Neural progenitor cell (in vitro differentiated cells): ENCODE measurements around the gene GOPC. TPM values are rescaled to one million over a fixed set of nuclear protein-coding genes. Genes with fewer than 3 reads are reported as not detected.

Experiments
- DNase-seq: peaks from one replicate; pipeline ENCODE4 v3.0.0-alpha.2; 2016; ENCODE audit warnings: low spot score
- H2AFZ ChIP-seq: fragments of 200-600 bp; sonication (generic); replicated peaks from 2 replicates; pipeline ENCODE4 v1.6.1; 2016; ENCODE audit warnings: antibody characterized with exemption
- H3F3A ChIP-seq: fragments of 200-600 bp; sonication (generic); 2 replicates; pipeline ENCODE4 v1.6.1; 2016; ENCODE audit warnings: antibody characterized with exemption, low read depth
- H3K27ac ChIP-seq: fragments of 200-600 bp; sonication (generic); 2 replicates; pipeline ENCODE4 v1.5.1; 2016; ENCODE audit warnings: mild to moderate bottlenecking
- H3K27me3 ChIP-seq: fragments of 200-600 bp; sonication (generic); 2 replicates; pipeline ENCODE4 v1.6.1; 2016; ENCODE audit warnings: mild to moderate bottlenecking, moderate library complexity
- H3K36me3 ChIP-seq: fragments of 200-600 bp; sonication (generic); 2 replicates; pipeline ENCODE4 v1.5.1; 2016
- H3K4me1 ChIP-seq: fragments of 200-600 bp; sonication (generic); 2 replicates; pipeline ENCODE4 v1.6.1; 2016; ENCODE audit warnings: mixed run types
- H3K4me2 ChIP-seq: fragments of 200-600 bp; sonication (generic); 2 replicates; pipeline ENCODE4 v1.6.1; 2016
- H3K4me3 ChIP-seq: fragments of 200-600 bp; sonication (generic); 2 replicates; pipeline ENCODE4 v1.5.1; 2016
- H3K79me2 ChIP-seq: fragments of 200-600 bp; sonication (generic); 2 replicates; pipeline ENCODE4 v1.6.1; 2016; ENCODE audit warnings: low read depth
- H3K9ac ChIP-seq: fragments of 200-600 bp; sonication (generic); 2 replicates; pipeline ENCODE4 v1.6.1; 2016
- H3K9me3 ChIP-seq: fragments of 200-600 bp; sonication (generic); 2 replicates; pipeline ENCODE4 v1.5.1; 2016; ENCODE audit warnings: low read depth
- H4K20me1 ChIP-seq: fragments of 200-600 bp; sonication (generic); 2 replicates; pipeline ENCODE4 v1.6.1; 2016; ENCODE audit warnings: low read depth
- H3K27ac Mint-ChIP-seq: 3 replicates; pipeline ENCODE4 v1.8.0; 2021; ENCODE audit warnings: mixed read lengths
- H3K27me3 Mint-ChIP-seq: 2 replicates; pipeline ENCODE4 v1.8.0; 2022; ENCODE audit warnings: low read depth, mild to moderate bottlenecking, inconsistent platforms, moderate library complexity, mixed read lengths; ENCODE audit not compliant: insufficient read depth
- H3K36me3 Mint-ChIP-seq: 3 replicates; pipeline ENCODE4 v1.8.0; 2021; ENCODE audit warnings: mixed read lengths
- H3K4me1 Mint-ChIP-seq: 3 replicates; pipeline ENCODE4 v1.8.0; 2021; ENCODE audit warnings: mixed read lengths
- H3K4me3 Mint-ChIP-seq: 3 replicates; pipeline ENCODE4 v1.8.0; 2021; ENCODE audit warnings: mild to moderate bottlenecking, moderate library complexity, mixed read lengths
- H3K9me3 Mint-ChIP-seq: 3 replicates; pipeline ENCODE4 v1.8.0; 2020; ENCODE audit warnings: mixed read lengths
- CTCF ChIP-seq: fragments of 200-600 bp; sonication (generic); IDR thresholded peaks from 2 replicates; pipeline ENCODE4 v1.5.1; 2017; ENCODE audit warnings: antibody characterized with exemption, mild to moderate bottlenecking
- EZH2 ChIP-seq: fragments of 200-600 bp; sonication (generic); IDR thresholded peaks from 2 replicates; pipeline ENCODE4 v1.6.1; 2017; ENCODE audit warnings: antibody characterized with exemption, mild to moderate bottlenecking, moderate library complexity
- EZH2phosphoT487 ChIP-seq: fragments of 200-600 bp; sonication (generic); IDR thresholded peaks from 2 replicates; pipeline ENCODE4 v1.6.1; 2017; ENCODE audit warnings: antibody characterized with exemption
- total RNA-seq: library from RNA; depleted of rRNA; stranded (reverse); fragments of >200 nt; gene quantifications from 2 replicates; pipeline ENCODE4 v1.2.3, GENCODE V29; 2015; ENCODE audit warnings: low replicate concordance

GOPC gene
- total RNA-seq, 1 donor from 2014 or later = 39.2 TPM

GRCh38 chr6:117557951-117558350 is 44.4 kb downstream of the GOPC start:
- Histone ChIP-seq H4K20me1 (no peaks in the 10 kb centered on the region), H3K4me1 (peaks cover 9% of the 10 kb centered on the region), H3K36me3 (peaks cover 6% of the 10 kb centered on the region), H3K27me3 (no peaks in the 10 kb centered on the region), H3K9me3 (no peaks in the 10 kb centered on the region), H3K79me2 (no peaks in the 10 kb centered on the region), H3F3A (peaks cover 5% of the 10 kb centered on the region), H3K4me3 (no peak overlapping the region), H3K9ac (no peak overlapping the region), H3K27ac (no peak overlapping the region), H2AFZ (no peak overlapping the region), H3K4me2 (no peak overlapping the region)
- TF ChIP-seq CTCF (no peak), EZH2 (no peak)
- Mint-ChIP-seq H3K27me3 (no peaks in the 10 kb centered on the region), H3K4me1 (no peaks in the 10 kb centered on the region), H3K9me3 (no peaks in the 10 kb centered on the region), H3K4me3 (no peak overlapping the region), H3K27ac (no peak overlapping the region), H3K36me3 (peaks cover 2% of the 10 kb centered on the region)
- DNase-seq = no peak

GRCh38 chr6:117555882-117556498 is 46.3 kb downstream of the GOPC start:
- Histone ChIP-seq H3F3A (peaks cover 12% of the 10 kb centered on the region), H3K27me3 (no peaks in the 10 kb centered on the region), H3K27ac (no peak overlapping the region), H3K79me2 (no peaks in the 10 kb centered on the region), H3K4me1 (peaks cover 15% of the 10 kb centered on the region), H3K36me3 (no peaks in the 10 kb centered on the region), H2AFZ (no peak overlapping the region), H3K9me3 (no peaks in the 10 kb centered on the region), H4K20me1 (no peaks in the 10 kb centered on the region), H3K4me2 (no peak overlapping the region), H3K4me3 (no peak overlapping the region), H3K9ac (no peak overlapping the region)
- DNase-seq = peak; percentile 30
- Mint-ChIP-seq H3K36me3 (peaks cover 2% of the 10 kb centered on the region), H3K4me1 (no peaks in the 10 kb centered on the region), H3K27me3 (no peaks in the 10 kb centered on the region), H3K27ac (no peak overlapping the region), H3K4me3 (no peak overlapping the region), H3K9me3 (no peaks in the 10 kb centered on the region)
- TF ChIP-seq EZH2phosphoT487 (no peak), CTCF (peak; percentile 90)

GRCh38 chr6:117555262-117555849 is 47.0 kb downstream of the GOPC start:
- no peak overlapping the region for H3K4me3 ChIP-seq
- no peaks in the 10 kb centered on the region for H4K20me1 ChIP-seq
- no peak overlapping the region for H3K4me2 ChIP-seq
- H3K36me3 ChIP-seq = no peaks in the 10 kb centered on the region
- H3K79me2 ChIP-seq = no peaks in the 10 kb centered on the region
- H2AFZ ChIP-seq = no peak overlapping the region
- no peaks in the 10 kb centered on the region for H3K27me3 ChIP-seq
- H3K36me3 Mint-ChIP-seq = peaks cover 2% of the 10 kb centered on the region
- peaks cover 12% of the 10 kb centered on the region for H3F3A ChIP-seq
- no peaks in the 10 kb centered on the region for H3K4me1 Mint-ChIP-seq
- no peaks in the 10 kb centered on the region for H3K9me3 ChIP-seq
- no peaks in the 10 kb centered on the region for H3K27me3 Mint-ChIP-seq
- H3K9ac ChIP-seq = no peak overlapping the region
- H3K9me3 Mint-ChIP-seq = no peaks in the 10 kb centered on the region
- TF ChIP-seq EZH2phosphoT487 (no peak), CTCF (no peak), EZH2 (no peak)
- H3K27ac ChIP-seq = no peak overlapping the region
- peaks cover 15% of the 10 kb centered on the region for H3K4me1 ChIP-seq
- no peak overlapping the region for H3K4me3 Mint-ChIP-seq
- DNase-seq = no peak
- H3K27ac Mint-ChIP-seq = no peak overlapping the region
